Measurements from ENCODE around the gene MRPL55. TPM values are rescaled to one million over a fixed set of nuclear protein-coding genes. Genes with fewer than 3 reads are reported as not detected.

MRPL55 gene
- total and polyA plus RNA-seq, 2 experiments from 2014 or later = 92.4 to 172 TPM

DNA sequence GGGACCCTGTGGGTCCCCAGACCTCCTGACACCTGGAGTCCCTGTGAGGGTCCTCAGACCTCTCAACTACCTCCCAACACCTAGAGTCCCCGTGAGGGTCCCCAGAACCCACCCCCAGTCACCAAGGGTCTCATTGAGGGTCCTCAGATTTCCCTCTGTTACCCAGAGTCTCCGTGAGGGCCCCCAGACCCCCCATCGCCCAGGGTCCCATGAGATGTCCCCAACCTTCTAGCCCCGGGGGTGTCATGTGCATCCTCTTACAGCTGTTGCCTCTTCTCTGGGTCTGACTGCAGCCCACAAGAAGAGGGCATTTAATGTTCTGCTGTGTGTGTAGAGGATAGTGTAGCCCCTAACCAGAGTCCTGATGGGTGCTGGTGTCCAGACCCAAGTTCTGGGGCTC lies 38.7 kb upstream of the MRPL55 start:
- Mint-ChIP-seq H3K27me3 (ENCODE audit: insufficient read depth, low read depth, poor library complexity) (peaks cover 11% of the 10 kb centered on the region), H3K4me3 (no peak overlapping the region), H3K27ac (no peak overlapping the region), H3K36me3 (ENCODE audit: low read depth) (no peaks in the 10 kb centered on the region; the same call in 1 of the 3 replicates), H3K4me1 (peaks cover 3% of the 10 kb centered on the region; the same call in 2 of the 3 replicates), H3K9me3 (no peaks in the 10 kb centered on the region; the same call in 2 of the 3 replicates)
- TF ChIP-seq CREB1 (CRISPR knock-in tag; IDR thresholded peaks at IDR 0.05; ENCODE audit: low read depth) = no peak
- TF ChIP-seq POLR2AphosphoS5 (IDR thresholded peaks at IDR 0.05; ENCODE audit: low read depth) = no peak
- TF ChIP-seq ZNF114 (CRISPR knock-in tag; IDR thresholded peaks at IDR 0.05) = no peak
- no peak for TF ChIP-seq STAT1 (IDR thresholded peaks at IDR 0.05; ENCODE audit: unreplicated experiment)
- TF ChIP-seq, protein P1, sequence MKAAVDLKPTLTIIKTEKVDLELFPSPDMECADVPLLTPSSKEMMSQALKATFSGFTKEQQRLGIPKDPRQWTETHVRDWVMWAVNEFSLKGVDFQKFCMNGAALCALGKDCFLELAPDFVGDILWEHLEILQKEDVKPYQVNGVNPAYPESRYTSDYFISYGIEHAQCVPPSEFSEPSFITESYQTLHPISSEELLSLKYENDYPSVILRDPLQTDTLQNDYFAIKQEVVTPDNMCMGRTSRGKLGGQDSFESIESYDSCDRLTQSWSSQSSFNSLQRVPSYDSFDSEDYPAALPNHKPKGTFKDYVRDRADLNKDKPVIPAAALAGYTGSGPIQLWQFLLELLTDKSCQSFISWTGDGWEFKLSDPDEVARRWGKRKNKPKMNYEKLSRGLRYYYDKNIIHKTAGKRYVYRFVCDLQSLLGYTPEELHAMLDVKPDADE (IDR thresholded peaks at IDR 0.05) = no peak
- no peak for TF ChIP-seq JUNB (IDR thresholded peaks at IDR 0.05; ENCODE audit: unreplicated experiment)
- TF ChIP-seq, protein P2, sequence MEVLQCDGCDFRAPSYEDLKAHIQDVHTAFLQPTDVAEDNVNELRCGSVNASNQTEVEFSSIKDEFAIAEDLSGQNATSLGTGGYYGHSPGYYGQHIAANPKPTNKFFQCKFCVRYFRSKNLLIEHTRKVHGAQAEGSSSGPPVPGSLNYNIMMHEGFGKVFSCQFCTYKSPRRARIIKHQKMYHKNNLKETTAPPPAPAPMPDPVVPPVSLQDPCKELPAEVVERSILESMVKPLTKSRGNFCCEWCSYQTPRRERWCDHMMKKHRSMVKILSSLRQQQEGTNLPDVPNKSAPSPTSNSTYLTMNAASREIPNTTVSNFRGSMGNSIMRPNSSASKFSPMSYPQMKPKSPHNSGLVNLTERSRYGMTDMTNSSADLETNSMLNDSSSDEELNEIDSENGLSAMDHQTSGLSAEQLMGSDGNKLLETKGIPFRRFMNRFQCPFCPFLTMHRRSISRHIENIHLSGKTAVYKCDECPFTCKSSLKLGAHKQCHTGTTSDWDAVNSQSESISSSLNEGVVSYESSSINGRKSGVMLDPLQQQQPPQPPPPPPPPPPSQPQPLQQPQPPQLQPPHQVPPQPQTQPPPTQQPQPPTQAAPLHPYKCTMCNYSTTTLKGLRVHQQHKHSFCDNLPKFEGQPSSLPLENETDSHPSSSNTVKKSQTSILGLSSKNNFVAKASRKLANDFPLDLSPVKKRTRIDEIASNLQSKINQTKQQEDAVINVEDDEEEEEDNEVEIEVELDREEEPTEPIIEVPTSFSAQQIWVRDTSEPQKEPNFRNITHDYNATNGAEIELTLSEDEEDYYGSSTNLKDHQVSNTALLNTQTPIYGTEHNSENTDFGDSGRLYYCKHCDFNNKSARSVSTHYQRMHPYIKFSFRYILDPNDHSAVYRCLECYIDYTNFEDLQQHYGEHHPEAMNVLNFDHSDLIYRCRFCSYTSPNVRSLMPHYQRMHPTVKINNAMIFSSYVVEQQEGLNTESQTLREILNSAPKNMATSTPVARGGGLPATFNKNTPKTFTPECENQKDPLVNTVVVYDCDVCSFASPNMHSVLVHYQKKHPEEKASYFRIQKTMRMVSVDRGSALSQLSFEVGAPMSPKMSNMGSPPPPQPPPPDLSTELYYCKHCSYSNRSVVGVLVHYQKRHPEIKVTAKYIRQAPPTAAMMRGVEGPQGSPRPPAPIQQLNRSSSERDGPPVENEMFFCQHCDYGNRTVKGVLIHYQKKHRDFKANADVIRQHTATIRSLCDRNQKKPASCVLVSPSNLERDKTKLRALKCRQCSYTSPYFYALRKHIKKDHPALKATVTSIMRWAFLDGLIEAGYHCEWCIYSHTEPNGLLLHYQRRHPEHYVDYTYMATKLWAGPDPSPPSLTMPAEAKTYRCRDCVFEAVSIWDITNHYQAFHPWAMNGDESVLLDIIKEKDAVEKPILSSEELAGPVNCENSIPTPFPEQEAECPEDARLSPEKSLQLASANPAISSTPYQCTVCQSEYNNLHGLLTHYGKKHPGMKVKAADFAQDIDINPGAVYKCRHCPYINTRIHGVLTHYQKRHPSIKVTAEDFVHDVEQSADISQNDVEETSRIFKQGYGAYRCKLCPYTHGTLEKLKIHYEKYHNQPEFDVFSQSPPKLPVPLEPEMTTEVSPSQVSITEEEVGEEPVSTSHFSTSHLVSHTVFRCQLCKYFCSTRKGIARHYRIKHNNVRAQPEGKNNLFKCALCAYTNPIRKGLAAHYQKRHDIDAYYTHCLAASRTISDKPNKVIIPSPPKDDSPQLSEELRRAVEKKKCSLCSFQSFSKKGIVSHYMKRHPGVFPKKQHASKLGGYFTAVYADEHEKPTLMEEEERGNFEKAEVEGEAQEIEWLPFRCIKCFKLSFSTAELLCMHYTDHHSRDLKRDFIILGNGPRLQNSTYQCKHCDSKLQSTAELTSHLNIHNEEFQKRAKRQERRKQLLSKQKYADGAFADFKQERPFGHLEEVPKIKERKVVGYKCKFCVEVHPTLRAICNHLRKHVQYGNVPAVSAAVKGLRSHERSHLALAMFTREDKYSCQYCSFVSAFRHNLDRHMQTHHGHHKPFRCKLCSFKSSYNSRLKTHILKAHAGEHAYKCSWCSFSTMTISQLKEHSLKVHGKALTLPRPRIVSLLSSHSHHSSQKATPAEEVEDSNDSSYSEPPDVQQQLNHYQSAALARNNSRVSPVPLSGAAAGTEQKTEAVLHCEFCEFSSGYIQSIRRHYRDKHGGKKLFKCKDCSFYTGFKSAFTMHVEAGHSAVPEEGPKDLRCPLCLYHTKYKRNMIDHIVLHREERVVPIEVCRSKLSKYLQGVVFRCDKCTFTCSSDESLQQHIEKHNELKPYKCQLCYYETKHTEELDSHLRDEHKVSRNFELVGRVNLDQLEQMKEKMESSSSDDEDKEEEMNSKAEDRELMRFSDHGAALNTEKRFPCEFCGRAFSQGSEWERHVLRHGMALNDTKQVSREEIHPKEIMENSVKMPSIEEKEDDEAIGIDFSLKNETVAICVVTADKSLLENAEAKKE (CRISPR knock-in tag; IDR thresholded peaks at IDR 0.05) = no peak
- TF ChIP-seq EZH2 (IDR thresholded peaks at IDR 0.05; ENCODE audit: low read depth, unreplicated experiment) = no peak
- TF ChIP-seq, protein P3, sequence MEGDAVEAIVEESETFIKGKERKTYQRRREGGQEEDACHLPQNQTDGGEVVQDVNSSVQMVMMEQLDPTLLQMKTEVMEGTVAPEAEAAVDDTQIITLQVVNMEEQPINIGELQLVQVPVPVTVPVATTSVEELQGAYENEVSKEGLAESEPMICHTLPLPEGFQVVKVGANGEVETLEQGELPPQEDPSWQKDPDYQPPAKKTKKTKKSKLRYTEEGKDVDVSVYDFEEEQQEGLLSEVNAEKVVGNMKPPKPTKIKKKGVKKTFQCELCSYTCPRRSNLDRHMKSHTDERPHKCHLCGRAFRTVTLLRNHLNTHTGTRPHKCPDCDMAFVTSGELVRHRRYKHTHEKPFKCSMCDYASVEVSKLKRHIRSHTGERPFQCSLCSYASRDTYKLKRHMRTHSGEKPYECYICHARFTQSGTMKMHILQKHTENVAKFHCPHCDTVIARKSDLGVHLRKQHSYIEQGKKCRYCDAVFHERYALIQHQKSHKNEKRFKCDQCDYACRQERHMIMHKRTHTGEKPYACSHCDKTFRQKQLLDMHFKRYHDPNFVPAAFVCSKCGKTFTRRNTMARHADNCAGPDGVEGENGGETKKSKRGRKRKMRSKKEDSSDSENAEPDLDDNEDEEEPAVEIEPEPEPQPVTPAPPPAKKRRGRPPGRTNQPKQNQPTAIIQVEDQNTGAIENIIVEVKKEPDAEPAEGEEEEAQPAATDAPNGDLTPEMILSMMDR (conservative IDR thresholded peaks at IDR 0.05; ENCODE audit: low read depth in 2 of 2) = no peak
- TF ChIP-seq, protein P4, sequence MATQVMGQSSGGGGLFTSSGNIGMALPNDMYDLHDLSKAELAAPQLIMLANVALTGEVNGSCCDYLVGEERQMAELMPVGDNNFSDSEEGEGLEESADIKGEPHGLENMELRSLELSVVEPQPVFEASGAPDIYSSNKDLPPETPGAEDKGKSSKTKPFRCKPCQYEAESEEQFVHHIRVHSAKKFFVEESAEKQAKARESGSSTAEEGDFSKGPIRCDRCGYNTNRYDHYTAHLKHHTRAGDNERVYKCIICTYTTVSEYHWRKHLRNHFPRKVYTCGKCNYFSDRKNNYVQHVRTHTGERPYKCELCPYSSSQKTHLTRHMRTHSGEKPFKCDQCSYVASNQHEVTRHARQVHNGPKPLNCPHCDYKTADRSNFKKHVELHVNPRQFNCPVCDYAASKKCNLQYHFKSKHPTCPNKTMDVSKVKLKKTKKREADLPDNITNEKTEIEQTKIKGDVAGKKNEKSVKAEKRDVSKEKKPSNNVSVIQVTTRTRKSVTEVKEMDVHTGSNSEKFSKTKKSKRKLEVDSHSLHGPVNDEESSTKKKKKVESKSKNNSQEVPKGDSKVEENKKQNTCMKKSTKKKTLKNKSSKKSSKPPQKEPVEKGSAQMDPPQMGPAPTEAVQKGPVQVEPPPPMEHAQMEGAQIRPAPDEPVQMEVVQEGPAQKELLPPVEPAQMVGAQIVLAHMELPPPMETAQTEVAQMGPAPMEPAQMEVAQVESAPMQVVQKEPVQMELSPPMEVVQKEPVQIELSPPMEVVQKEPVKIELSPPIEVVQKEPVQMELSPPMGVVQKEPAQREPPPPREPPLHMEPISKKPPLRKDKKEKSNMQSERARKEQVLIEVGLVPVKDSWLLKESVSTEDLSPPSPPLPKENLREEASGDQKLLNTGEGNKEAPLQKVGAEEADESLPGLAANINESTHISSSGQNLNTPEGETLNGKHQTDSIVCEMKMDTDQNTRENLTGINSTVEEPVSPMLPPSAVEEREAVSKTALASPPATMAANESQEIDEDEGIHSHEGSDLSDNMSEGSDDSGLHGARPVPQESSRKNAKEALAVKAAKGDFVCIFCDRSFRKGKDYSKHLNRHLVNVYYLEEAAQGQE (IDR thresholded peaks at IDR 0.05; ENCODE audit: unreplicated experiment) = no peak
- TF ChIP-seq EZH2phosphoT487 (IDR thresholded peaks at IDR 0.05; ENCODE audit: unreplicated experiment) = no peak
- no peak for TF ChIP-seq NANOG (IDR thresholded peaks at IDR 0.05; ENCODE audit: borderline replicate concordance)
- TF ChIP-seq ZNF331 (CRISPR knock-in tag; IDR thresholded peaks at IDR 0.05; ENCODE audit: low read depth) = no peak
- no peaks in the 10 kb centered on the region for H4K20me1 ChIP-seq (replicated peaks; ENCODE audit: insufficient read depth)
- no peak overlapping the region for H3K4me3 ChIP-seq
- H3K4me2 ChIP-seq = no peak overlapping the region
- DNase-seq (ENCODE audit: low spot score) (no peak), ATAC-seq (no peak)
- H3K36me3 ChIP-seq (ENCODE audit: insufficient read depth) = no peaks in the 10 kb centered on the region
- no peaks in the 10 kb centered on the region for H3K4me1 ChIP-seq (ENCODE audit: insufficient read depth)
- H3K27me3 ChIP-seq (ENCODE audit: insufficient read depth) = no peaks in the 10 kb centered on the region
- peaks cover 13% of the 10 kb centered on the region for H3K79me2 ChIP-seq (replicated peaks; ENCODE audit: insufficient read depth)
- no peak overlapping the region for H2AFZ ChIP-seq
- no peaks in the 10 kb centered on the region for H3K9me2 ChIP-seq (ENCODE audit: insufficient read depth)
- no peak overlapping the region for H3K27ac ChIP-seq (ENCODE audit: low read depth)
- H3F3A ChIP-seq (replicated peaks; ENCODE audit: low read depth) = no peaks in the 10 kb centered on the region

Measured in GM23338 (cell line).